Nephron (organoid): Measurements from ENCODE around the gene HPS1.

Experiments
- H3K27ac Mint-ChIP-seq, 3 experiments: 2 replicates each; pipeline ENCODE4 v1.8.0; 2020; ENCODE audit warnings: mixed read lengths in 3 of 3, mild to moderate bottlenecking in 2 of 3, moderate library complexity in 1 of 3
- H3K27me3 Mint-ChIP-seq: 2 replicates; pipeline ENCODE4 v1.8.0; 2021; ENCODE audit warnings: low read depth, mild to moderate bottlenecking, moderate library complexity, mixed read lengths
- H3K36me3 Mint-ChIP-seq: 2 replicates; pipeline ENCODE4 v1.8.0; 2020; ENCODE audit warnings: low read depth, mixed read lengths
- H3K4me1 Mint-ChIP-seq: 2 replicates; pipeline ENCODE4 v1.8.0; 2020; ENCODE audit warnings: mixed read lengths
- H3K4me3 Mint-ChIP-seq, 3 experiments: 2 replicates each; pipeline ENCODE4 v1.8.0; 2020; ENCODE audit warnings: mild to moderate bottlenecking in 3 of 3, mixed read lengths in 3 of 3, moderate library complexity in 2 of 3
- H3K9me3 Mint-ChIP-seq: 2 replicates; pipeline ENCODE4 v1.8.0; 2020; ENCODE audit warnings: mixed read lengths
- TF ChIP-seq, protein P1 (sequence below), 3 experiments: fragments of 200-600 bp; sonication (generic); IDR thresholded peaks; one replicate each; pipeline ENCODE4 v1.5.0; 2021; ENCODE audit warnings: antibody characterized with exemption in 3 of 3; ENCODE audit not compliant: unreplicated experiment in 3 of 3

The HPS1 gene

DNA sequence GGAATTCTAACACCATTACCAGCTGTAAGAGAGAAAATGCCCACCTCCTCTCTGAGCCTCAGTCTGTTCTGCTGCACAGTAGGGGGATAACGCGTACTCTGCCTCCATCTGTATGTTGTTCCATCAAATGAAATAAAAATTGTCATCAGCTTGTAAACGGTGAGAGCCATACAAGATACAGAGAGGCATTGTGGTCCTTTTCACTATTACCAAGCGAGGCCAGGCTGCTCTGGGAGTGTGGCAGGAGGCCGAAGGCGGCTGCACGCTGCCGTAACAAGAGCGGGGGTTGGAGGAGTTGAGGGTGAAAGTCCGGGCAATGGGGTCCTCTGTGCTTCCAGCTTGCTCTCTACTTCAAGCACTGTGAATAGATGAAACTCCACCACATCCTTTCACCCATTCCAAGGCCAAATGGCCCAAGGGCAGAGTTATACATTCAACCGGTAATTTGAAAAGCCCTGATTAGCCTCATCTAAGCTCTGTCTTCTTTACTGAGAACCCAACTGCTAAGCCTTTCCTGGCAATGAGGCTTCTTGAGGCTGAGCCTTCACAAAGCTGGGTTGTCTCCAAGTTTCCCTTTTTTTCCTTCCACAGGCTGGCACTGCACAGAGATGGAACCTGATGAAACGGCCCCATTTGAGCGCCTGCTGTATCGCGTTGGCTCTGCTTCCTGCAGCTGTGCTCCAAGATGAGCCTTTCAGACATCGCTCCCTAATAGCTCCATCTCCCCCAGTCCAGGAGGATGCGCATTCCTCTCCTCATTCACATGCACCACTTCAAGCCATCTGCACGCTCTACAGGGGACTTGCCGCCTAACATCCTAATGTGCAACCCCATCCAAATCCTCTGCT lies 78.9 kb downstream of the HPS1 start:
- H3K9me3 Mint-ChIP-seq, result no peaks in the 10 kb centered on the region
- H3K27ac Mint-ChIP-seq, result no peak overlapping the region
- H3K27me3 Mint-ChIP-seq, result peaks cover 22% of the 10 kb centered on the region
- no peaks in the 10 kb centered on the region for H3K36me3 Mint-ChIP-seq
- peaks cover 16% of the 10 kb centered on the region for H3K4me1 Mint-ChIP-seq
- TF ChIP-seq, protein P1, sequence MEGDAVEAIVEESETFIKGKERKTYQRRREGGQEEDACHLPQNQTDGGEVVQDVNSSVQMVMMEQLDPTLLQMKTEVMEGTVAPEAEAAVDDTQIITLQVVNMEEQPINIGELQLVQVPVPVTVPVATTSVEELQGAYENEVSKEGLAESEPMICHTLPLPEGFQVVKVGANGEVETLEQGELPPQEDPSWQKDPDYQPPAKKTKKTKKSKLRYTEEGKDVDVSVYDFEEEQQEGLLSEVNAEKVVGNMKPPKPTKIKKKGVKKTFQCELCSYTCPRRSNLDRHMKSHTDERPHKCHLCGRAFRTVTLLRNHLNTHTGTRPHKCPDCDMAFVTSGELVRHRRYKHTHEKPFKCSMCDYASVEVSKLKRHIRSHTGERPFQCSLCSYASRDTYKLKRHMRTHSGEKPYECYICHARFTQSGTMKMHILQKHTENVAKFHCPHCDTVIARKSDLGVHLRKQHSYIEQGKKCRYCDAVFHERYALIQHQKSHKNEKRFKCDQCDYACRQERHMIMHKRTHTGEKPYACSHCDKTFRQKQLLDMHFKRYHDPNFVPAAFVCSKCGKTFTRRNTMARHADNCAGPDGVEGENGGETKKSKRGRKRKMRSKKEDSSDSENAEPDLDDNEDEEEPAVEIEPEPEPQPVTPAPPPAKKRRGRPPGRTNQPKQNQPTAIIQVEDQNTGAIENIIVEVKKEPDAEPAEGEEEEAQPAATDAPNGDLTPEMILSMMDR (IDR thresholded peaks at IDR 0.05; ENCODE audit: unreplicated experiment in 3 of 3), result no peak
- no peak overlapping the region for H3K4me3 Mint-ChIP-seq
